ENCODE results near the gene AASS. TPM values are rescaled to one million over a fixed set of nuclear protein-coding genes. Genes with fewer than 3 reads are reported as not detected.

Gene AASS
- total and polyA plus RNA-seq, 7 experiments from 2014 or later = 0.31 to 4.1 (median 2.0) TPM

- Histone ChIP-seq H3K27me3 (ENCODE audit: control insufficient read depth in 2 of 2, insufficient read depth in 2 of 2, low read length in 2 of 2) (no peaks in the 10 kb centered on the region), H3K4me1 (ENCODE audit: control insufficient read depth in 2 of 2, insufficient read depth in 2 of 2, low read length in 2 of 2) (no peaks in the 10 kb centered on the region), H3K4me3 (ENCODE audit: low read length) (no peak overlapping the region), H3K27ac (ENCODE audit: low read depth, low read length) (no peak overlapping the region), H3K9me3 (ENCODE audit: control insufficient read depth in 2 of 3, low read length in 3 of 3) (no peaks in the 10 kb centered on the region), H3K36me3 (ENCODE audit: control insufficient read depth in 2 of 3, insufficient read depth in 3 of 3, low read length in 3 of 3) (no peaks in the 10 kb centered on the region)
- ChIA-PET CTCF (no interaction called here), POLR2A (no interaction called here)
- no peak overlapping the region for H3K27ac Mint-ChIP-seq
- no peak for DNase-seq
- no peaks in the 10 kb centered on the region for H3K36me3 Mint-ChIP-seq
- no peak overlapping the region for H3K4me3 Mint-ChIP-seq
- H3K4me1 Mint-ChIP-seq = no peaks in the 10 kb centered on the region
- intact Hi-C loops (cut with micrococcal nuclease) = no loop called here
- H3K9me3 Mint-ChIP-seq = peaks cover 0 to 10% (median 0%) of the 10 kb centered on the region in 11 donors
- H3K27me3 Mint-ChIP-seq = peaks cover 0 to 4% (median 0%) of the 10 kb centered on the region in 5 donors
- no peak for ATAC-seq
Measured at GRCh38 chr7:122038904-122039303, 105.1 kb downstream of the AASS start.

DNA sequence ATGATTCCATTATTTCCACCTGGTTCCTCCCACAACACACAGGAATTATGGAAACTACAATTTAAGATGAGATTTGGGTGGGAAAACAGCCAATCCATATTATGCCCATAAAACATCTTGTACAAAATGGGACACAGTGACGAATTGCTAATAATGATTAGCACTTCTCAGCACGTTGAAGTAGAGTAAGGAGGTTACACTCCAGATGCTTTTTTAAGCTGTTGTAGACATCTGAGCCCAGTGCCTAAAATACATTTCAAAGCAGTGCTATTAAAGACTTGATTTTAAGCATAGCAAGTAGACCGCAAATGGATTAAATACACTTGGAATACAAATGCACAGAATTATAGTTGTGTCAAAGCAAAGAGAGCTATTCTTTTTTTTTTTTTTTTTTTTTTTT, 105.9 kb downstream of the AASS start:
- Histone ChIP-seq H3K4me1 (ENCODE audit: control insufficient read depth in 2 of 2, insufficient read depth in 2 of 2, low read length in 2 of 2) (no peaks in the 10 kb centered on the region), H3K4me3 (ENCODE audit: low read length) (no peak overlapping the region), H3K9me3 (ENCODE audit: control insufficient read depth in 2 of 3, low read length in 3 of 3) (no peaks in the 10 kb centered on the region), H3K27me3 (ENCODE audit: control insufficient read depth in 2 of 2, insufficient read depth in 2 of 2, low read length in 2 of 2) (no peaks in the 10 kb centered on the region), H3K27ac (ENCODE audit: low read depth, low read length) (no peak overlapping the region), H3K36me3 (ENCODE audit: control insufficient read depth in 2 of 3, insufficient read depth in 3 of 3, low read length in 3 of 3) (no peaks in the 10 kb centered on the region)
- Mint-ChIP-seq H3K27me3 (no peaks in the 10 kb centered on the region), H3K27ac (no peak overlapping the region), H3K4me1 (no peaks in the 10 kb centered on the region), H3K36me3 (no peaks in the 10 kb centered on the region), H3K4me3 (no peak overlapping the region), H3K9me3 (peaks cover 0 to 10% (median 0%) of the 10 kb centered on the region in 11 donors)
- ChIA-PET POLR2A (no interaction called here), CTCF (no interaction called here)
- ATAC-seq (no peak), DNase-seq (no peak)
- intact Hi-C loops (cut with micrococcal nuclease) = no loop called here

GRCh38 chr7:122035876-122036275, 108.2 kb downstream of the AASS start:
- H3K4me3 Mint-ChIP-seq = no peak overlapping the region
- H3K27ac ChIP-seq (ENCODE audit: low read depth, low read length) = no peak overlapping the region
- no peak overlapping the region for H3K27ac Mint-ChIP-seq
- no peaks in the 10 kb centered on the region for H3K36me3 Mint-ChIP-seq
- no peak for ATAC-seq
- POLR2A ChIA-PET = no interaction called here
- H3K27me3 ChIP-seq (ENCODE audit: control insufficient read depth in 2 of 2, insufficient read depth in 2 of 2, low read length in 2 of 2) = no peaks in the 10 kb centered on the region
- intact Hi-C loops (cut with micrococcal nuclease) = no loop called here
- no peak overlapping the region for H3K4me3 ChIP-seq (ENCODE audit: low read length)
- H3K4me1 Mint-ChIP-seq = no peaks in the 10 kb centered on the region
- CTCF ChIA-PET = no interaction called here
- no peaks in the 10 kb centered on the region for H3K27me3 Mint-ChIP-seq
- no peaks in the 10 kb centered on the region for H3K36me3 ChIP-seq (ENCODE audit: control insufficient read depth in 2 of 3, insufficient read depth in 3 of 3, low read length in 3 of 3)
- H3K9me3 Mint-ChIP-seq = peaks cover 0 to 10% (median 0%) of the 10 kb centered on the region in 11 donors
- DNase-seq = no peak
- no peaks in the 10 kb centered on the region for H3K4me1 ChIP-seq (ENCODE audit: control insufficient read depth in 2 of 2, insufficient read depth in 2 of 2, low read length in 2 of 2)
- no peaks in the 10 kb centered on the region for H3K9me3 ChIP-seq (ENCODE audit: control insufficient read depth in 2 of 3, low read length in 3 of 3)

DNA sequence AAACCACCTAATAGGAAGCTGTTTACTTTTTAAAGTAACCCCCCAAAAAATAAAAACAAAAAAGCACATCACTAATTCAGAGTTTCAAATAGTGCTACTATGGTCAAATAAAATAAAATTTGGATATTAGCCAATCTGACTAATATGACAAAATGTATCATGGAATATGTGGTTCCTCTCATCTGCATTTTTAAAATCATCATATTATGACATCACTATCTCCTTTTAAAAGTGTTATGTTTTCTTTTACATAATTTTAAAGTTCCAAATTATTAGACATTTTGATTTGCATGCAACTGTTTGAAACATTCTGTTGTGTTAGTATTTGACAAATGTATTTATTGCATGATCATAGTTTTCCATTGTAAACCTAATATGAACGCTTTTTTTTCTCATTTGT, 110.4 kb downstream of the AASS start:
- Histone ChIP-seq H3K36me3 (ENCODE audit: control insufficient read depth in 2 of 3, insufficient read depth in 3 of 3, low read length in 3 of 3) (no peaks in the 10 kb centered on the region), H3K27ac (ENCODE audit: low read depth, low read length) (no peak overlapping the region), H3K4me1 (ENCODE audit: control insufficient read depth in 2 of 2, insufficient read depth in 2 of 2, low read length in 2 of 2) (no peaks in the 10 kb centered on the region), H3K9me3 (ENCODE audit: control insufficient read depth in 2 of 3, low read length in 3 of 3) (no peaks in the 10 kb centered on the region), H3K4me3 (ENCODE audit: low read length) (no peak overlapping the region), H3K27me3 (ENCODE audit: control insufficient read depth in 2 of 2, insufficient read depth in 2 of 2, low read length in 2 of 2) (no peaks in the 10 kb centered on the region)
- H3K36me3 Mint-ChIP-seq = no peaks in the 10 kb centered on the region
- ATAC-seq (no peak), DNase-seq (no peak)
- H3K4me3 Mint-ChIP-seq = no peak overlapping the region
- CTCF ChIA-PET = no interaction called here
- H3K4me1 Mint-ChIP-seq = no peaks in the 10 kb centered on the region
- intact Hi-C loops (cut with micrococcal nuclease) = no loop called here
- H3K27me3 Mint-ChIP-seq = no peaks in the 10 kb centered on the region
- POLR2A ChIA-PET = no interaction called here
- H3K27ac Mint-ChIP-seq = no peak overlapping the region
- peaks cover 0 to 10% (median 0%) of the 10 kb centered on the region in 11 donors for H3K9me3 Mint-ChIP-seq

GRCh38 chr7:122027058-122027457, 117.0 kb downstream of the AASS start:
- DNase-seq = no peak
- H3K4me1 ChIP-seq (ENCODE audit: control insufficient read depth in 2 of 2, insufficient read depth in 2 of 2, low read length in 2 of 2) = no peaks in the 10 kb centered on the region
- no peak for ATAC-seq
- H3K27me3 Mint-ChIP-seq = no peaks in the 10 kb centered on the region
- H3K4me3 ChIP-seq (ENCODE audit: low read length) = no peak overlapping the region
- CTCF ChIA-PET = no interaction called here
- POLR2A ChIA-PET = no interaction called here
- peaks cover 0 to 2% (median 0%) of the 10 kb centered on the region in 11 donors for H3K9me3 Mint-ChIP-seq
- H3K27me3 ChIP-seq (ENCODE audit: control insufficient read depth in 2 of 2, insufficient read depth in 2 of 2, low read length in 2 of 2) = no peaks in the 10 kb centered on the region
- H3K27ac ChIP-seq (ENCODE audit: low read depth, low read length) = no peak overlapping the region
- no peaks in the 10 kb centered on the region for H3K9me3 ChIP-seq (ENCODE audit: control insufficient read depth in 2 of 3, low read length in 3 of 3)
- H3K36me3 Mint-ChIP-seq = no peaks in the 10 kb centered on the region
- intact Hi-C loops (cut with micrococcal nuclease) = no loop called here
- no peak overlapping the region for H3K4me3 Mint-ChIP-seq
- H3K36me3 ChIP-seq (ENCODE audit: control insufficient read depth in 2 of 3, insufficient read depth in 3 of 3, low read length in 3 of 3) = no peaks in the 10 kb centered on the region
- no peak overlapping the region for H3K27ac Mint-ChIP-seq
- no peaks in the 10 kb centered on the region for H3K4me1 Mint-ChIP-seq

Other genes starting within 250 kb of the AASS start
- gene FEZF1, start 160.5 kb upstream of the AASS start, total RNA-seq = not detected
- not detected for gene FEZF1, start 160.5 kb upstream of the AASS start, polyA plus RNA-seq